GM23338 (cell line): ENCODE results near the gene PISD.

Experiments
- CREB1 ChIP-seq: fragments of 250-450 bp; sonication (Bioruptor Pico); IDR thresholded peaks from 2 replicates; pipeline ENCODE4 v1.5.0; 2020; ENCODE audit warnings: low read depth, mild to moderate bottlenecking, moderate library complexity
- CTCF ChIP-seq, 2 experiments: fragments of 200-600 bp in 1 of 2; sonication (generic) in 1 of 2; conservative IDR thresholded peaks; 2 replicates each; pipeline versions ENCODE4 v1.5.1 to v1.6.1; 2016 to 2017; ENCODE audit warnings: antibody characterized with exemption in 2 of 2, low read depth in 2 of 2, mild to moderate bottlenecking in 2 of 2, moderate library complexity in 1 of 2
- ETS1 ChIP-seq: IDR thresholded peaks from 2 replicates; pipeline ENCODE4 v1.6.1; 2016; ENCODE audit warnings: antibody characterized with exemption
- EZH2 ChIP-seq: fragments of 200-600 bp; sonication (generic); IDR thresholded peaks from one replicate; pipeline ENCODE4 v1.8.0; 2017; ENCODE audit warnings: antibody characterized with exemption, mild to moderate bottlenecking, low read depth; ENCODE audit not compliant: unreplicated experiment
- EZH2phosphoT487 ChIP-seq: fragments of 200-600 bp; sonication (generic); IDR thresholded peaks from one replicate; pipeline ENCODE4 v1.8.1; 2018; ENCODE audit warnings: antibody characterized with exemption; ENCODE audit not compliant: unreplicated experiment
- JUNB ChIP-seq: IDR thresholded peaks from one replicate; pipeline ENCODE4 v1.6.1; 2016; ENCODE audit warnings: antibody characterized with exemption; ENCODE audit not compliant: unreplicated experiment
- NANOG ChIP-seq: IDR thresholded peaks from 2 replicates; pipeline ENCODE4 v1.6.1; 2016; ENCODE audit warnings: antibody characterized with exemption, borderline replicate concordance
- POLR2AphosphoS5 ChIP-seq: IDR thresholded peaks from 2 replicates; pipeline ENCODE4 v1.6.1; 2016; ENCODE audit warnings: antibody characterized with exemption, low read depth
- REST ChIP-seq: IDR thresholded peaks from one replicate; pipeline ENCODE4 v1.6.1; 2018; ENCODE audit warnings: antibody characterized with exemption; ENCODE audit not compliant: unreplicated experiment
- STAT1 ChIP-seq: IDR thresholded peaks from one replicate; pipeline ENCODE4 v1.6.1; 2016; ENCODE audit warnings: antibody characterized with exemption; ENCODE audit not compliant: unreplicated experiment
- ZNF114 ChIP-seq: fragments of 250-450 bp; sonication (Bioruptor Pico); IDR thresholded peaks from 2 replicates; pipeline ENCODE4 v1.5.0; 2020; ENCODE audit warnings: mild to moderate bottlenecking, moderate library complexity

GRCh38 chr22:31623592-31624304 lies 38.3 kb downstream of the PISD start:
- TF ChIP-seq EZH2 (no peak), POLR2AphosphoS5 (no peak), CTCF (conservative IDR thresholded peaks at IDR 0.05; ENCODE audit: low read depth in 2 of 2) (no peak), JUNB (no peak), REST (no peak), STAT1 (no peak), NANOG (no peak), CREB1 (CRISPR knock-in tag) (no peak), EZH2phosphoT487 (no peak), ETS1 (no peak), ZNF114 (CRISPR knock-in tag) (no peak)
